Measurements from ENCODE around the gene CCL20.

CCL20 gene

GRCh38 chr2:227818675-227819397, 5.2 kb downstream of the CCL20 start:
- no peak for TF ChIP-seq ZNF514 (tag by site-specific recombination; IDR thresholded peaks at IDR 0.05)
- no peak for TF ChIP-seq ZNF518A (tag by site-specific recombination; conservative IDR thresholded peaks at IDR 0.05; ENCODE audit: low read depth)
- no peak for TF ChIP-seq ZNF280D (tag by site-specific recombination; IDR thresholded peaks at IDR 0.05)
- TF ChIP-seq ZNF558 (tag by site-specific recombination; IDR thresholded peaks at IDR 0.05), result no peak
- TF ChIP-seq EGR2 (tag by site-specific recombination; IDR thresholded peaks at IDR 0.05; ENCODE audit: low read depth), result no peak
- TF ChIP-seq ZNF23 (tag by site-specific recombination; IDR thresholded peaks at IDR 0.05; ENCODE audit: borderline replicate concordance), result no peak
- no peak for TF ChIP-seq ZNF394 (tag by site-specific recombination; IDR thresholded peaks at IDR 0.05; ENCODE audit: borderline replicate concordance)
- no peak for TF ChIP-seq ZNF626 (tag by site-specific recombination; IDR thresholded peaks at IDR 0.05)
- TF ChIP-seq GLIS2 (tag by site-specific recombination; IDR thresholded peaks at IDR 0.05), result no peak
- no peak for TF ChIP-seq SETDB1 (IDR thresholded peaks at IDR 0.05; ENCODE audit: insufficient read length, low read length)
- TF ChIP-seq MEIS1 (CRISPR knock-in tag; IDR thresholded peaks at IDR 0.05; ENCODE audit: borderline replicate concordance), result no peak
- ChIA-PET CTCF (interaction anchor here (0.6 to 3.1 kb wide), 2 partner anchors 44 to 588 kb away, joined by 3 to 15 read pairs; no protein-coding TSS in a partner anchor), POLR2A (interaction anchor here (0.6 to 1.0 kb wide), 4 partner anchors 11 to 1814 kb away, joined by 3 to 5 read pairs (median 4); no protein-coding TSS in a partner anchor)
- H3K4me3 ChIP-seq (ENCODE audit: low read depth, low read length), result no peak overlapping the region
- no peak overlapping the region for H3K27ac ChIP-seq (ENCODE audit: extremely low read depth, low read depth, low read length)
- no peaks in the 10 kb centered on the region; the same call in 1 of the 2 replicates for H3K4me1 ChIP-seq (ENCODE audit: control insufficient read depth, insufficient read depth, low read length)
- no peaks in the 10 kb centered on the region for H3K36me3 ChIP-seq (ENCODE audit: control insufficient read depth in 2 of 2, insufficient read depth in 1 of 2, low read length in 2 of 2)
- H3K9me3 ChIP-seq (ENCODE audit: control insufficient read depth, insufficient read depth, low read depth, low read length), result no peaks in the 10 kb centered on the region

- POLR2A ChIA-PET, result interaction anchor here (0.6 to 0.7 kb wide), 3 partner anchors 10 to 1814 kb away, joined by 3 to 4 read pairs (median 3); no protein-coding TSS in a partner anchor
These were observed 5.7 kb downstream of the CCL20 start for GRCh38 chr2:227819398-227819697.

More at GRCh38 chr2:227819398-227819697, 5.7 kb downstream of the CCL20 start:
- Histone ChIP-seq H3K4me3 (ENCODE audit: low read depth, low read length) (no peak overlapping the region), H3K36me3 (ENCODE audit: control insufficient read depth in 2 of 2, insufficient read depth in 1 of 2, low read length in 2 of 2) (no peaks in the 10 kb centered on the region), H3K4me1 (ENCODE audit: control insufficient read depth, insufficient read depth, low read length) (no peaks in the 10 kb centered on the region; the same call in 1 of the 2 replicates), H3K27ac (ENCODE audit: extremely low read depth, low read depth, low read length) (no peak overlapping the region), H3K9me3 (ENCODE audit: control insufficient read depth, insufficient read depth, low read depth, low read length) (no peaks in the 10 kb centered on the region)
- CTCF ChIA-PET, result interaction anchor here (3.1 kb wide), 1 partner anchor 43 kb away, joined by 15 read pairs; no protein-coding TSS in a partner anchor
- no peak for TF ChIP-seq RBAK (tag by site-specific recombination; IDR thresholded peaks at IDR 0.05)
- TF ChIP-seq ZNF830 (tag by site-specific recombination; IDR thresholded peaks at IDR 0.05; ENCODE audit: low read depth), result no peak
- TF ChIP-seq ZNF600 (tag by site-specific recombination; IDR thresholded peaks at IDR 0.05), result no peak
- TF ChIP-seq ZNF488 (tag by site-specific recombination; IDR thresholded peaks at IDR 0.05), result no peak
- no peak for TF ChIP-seq ZNF19 (tag by site-specific recombination; IDR thresholded peaks at IDR 0.05; ENCODE audit: low read depth)
- TF ChIP-seq ZNF664 (tag by site-specific recombination; IDR thresholded peaks at IDR 0.05), result no peak
- no peak for TF ChIP-seq ZNF2 (tag by site-specific recombination; IDR thresholded peaks at IDR 0.05)
- no peak for TF ChIP-seq ZBTB11 (tag by site-specific recombination; conservative IDR thresholded peaks at IDR 0.05; ENCODE audit: low read depth)
- TF ChIP-seq WT1 (tag by site-specific recombination; IDR thresholded peaks at IDR 0.05), result no peak
- no peak for TF ChIP-seq GLIS2 (tag by site-specific recombination; IDR thresholded peaks at IDR 0.05)
